ENCODE measurements around the gene PTGDS.
A peak's percentile ranks its signal among the peaks of the same experiment; 100 is the strongest.

Gene PTGDS

DNA sequence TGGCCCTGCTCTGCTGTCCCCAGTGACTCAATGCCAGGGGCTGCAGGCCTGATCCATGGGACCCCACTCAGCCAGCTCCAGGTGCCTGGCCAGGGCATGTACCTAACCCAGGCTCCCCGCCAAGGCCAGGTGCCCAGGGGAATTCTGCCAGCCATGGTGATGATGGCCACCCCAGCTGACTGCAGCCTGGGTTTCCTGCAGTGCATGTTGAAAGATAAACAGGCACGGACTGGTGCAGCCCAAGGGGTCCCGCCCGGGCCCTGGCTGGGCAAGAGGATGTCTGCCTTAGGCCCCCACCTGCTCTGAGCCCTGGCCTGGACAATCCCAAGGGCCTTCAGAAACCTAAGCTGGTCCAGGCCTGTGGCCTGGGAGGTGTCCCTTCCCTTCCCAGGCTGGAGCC is 49.5 kb downstream of the PTGDS start:
- DNase-seq, result no peak

GRCh38 chr9:137027369-137028262 is 50.3 kb downstream of the PTGDS start, which contains the start of gene ABCA2:
TSS of gene ABCA2 (minus strand) at chr9:137028237. CDS start at chr9:137028140, 97 bp downstream.
- DNase-seq, result no peak

DNA sequence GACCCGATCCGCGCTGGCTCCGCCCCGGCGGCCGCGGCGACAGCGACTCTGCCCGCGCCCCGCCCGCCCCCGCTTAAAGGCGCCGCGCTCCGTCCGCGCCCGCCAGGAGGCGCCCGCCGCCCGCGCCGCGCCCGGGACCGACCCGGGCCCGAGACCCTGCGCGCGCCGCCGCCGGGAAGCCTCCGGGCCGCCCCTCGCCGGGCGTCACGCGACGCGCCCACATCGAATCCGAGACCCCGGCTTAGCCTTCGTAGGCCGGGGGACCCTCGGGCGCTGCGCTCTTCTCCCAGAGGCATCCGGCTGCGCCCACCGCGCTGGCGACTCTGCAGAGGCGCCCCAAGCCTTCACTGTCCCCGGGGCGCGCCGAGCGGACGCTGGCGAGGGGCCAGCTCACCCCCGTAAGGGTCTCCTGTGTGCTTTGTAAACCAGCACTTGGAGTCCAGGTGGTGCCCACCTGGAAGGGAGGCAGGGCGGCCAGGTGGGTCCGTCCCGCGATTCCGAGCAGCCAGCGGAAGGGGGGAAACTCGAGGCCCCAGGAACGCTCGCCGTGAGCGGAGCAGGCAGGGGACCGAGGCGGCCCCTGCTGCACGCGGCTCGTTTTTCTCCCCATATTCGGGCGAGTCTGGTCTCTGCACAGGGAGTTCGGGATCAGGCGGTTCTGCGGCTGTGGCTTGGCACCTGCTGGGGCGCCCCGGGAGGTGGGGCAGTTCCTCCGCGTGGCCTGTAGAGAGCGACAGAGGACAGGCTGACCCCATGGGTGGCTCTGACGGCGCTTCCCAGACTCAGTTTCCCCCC is 51.2 kb downstream of the PTGDS start:
- DNase-seq, result peak; percentile 60

- DNase-seq, result peak; percentile 61
Measured at GRCh38 chr9:137029058-137029936, 52.0 kb downstream of the PTGDS start.

DNA sequence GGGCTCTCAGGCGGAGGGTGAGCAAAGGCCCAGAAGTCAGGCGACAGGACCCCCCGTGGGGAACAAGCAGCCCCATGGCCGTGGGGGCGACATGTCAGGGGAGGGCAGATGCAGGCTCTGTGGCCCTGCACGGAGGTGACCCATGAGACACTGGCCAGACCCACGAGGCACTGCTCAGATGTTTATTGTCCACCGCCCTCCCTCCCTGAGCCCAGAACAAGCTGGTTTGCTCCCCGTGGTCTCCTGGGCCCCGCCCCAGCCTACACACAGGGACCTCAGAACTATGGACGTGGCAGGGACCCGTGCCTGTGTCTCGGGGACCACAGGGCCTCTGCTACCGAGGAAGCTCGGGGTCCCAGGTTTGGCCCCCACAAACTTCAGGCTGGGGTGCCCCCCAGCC is 52.7 kb downstream of the PTGDS start:
- no peak for DNase-seq

GRCh38 chr9:137030538-137031527 is 53.5 kb downstream of the PTGDS start:
- DNase-seq, result peak; percentile 37
